Neural cell (in vitro differentiated cells): ENCODE results near the gene TMEM63B.

Experiments used
- CTCF ChIP-seq: fragments of 450-650 bp; IDR thresholded peaks from 2 replicates; pipeline ENCODE4 v1.5.1; 2014; ENCODE audit warnings: antibody characterized with exemption, mild to moderate bottlenecking, moderate library complexity; ENCODE audit not compliant: poor library complexity, severe bottlenecking
- EP300 ChIP-seq: fragments of 450-650 bp; conservative IDR thresholded peaks from 2 replicates; pipeline ENCODE4 v1.6.1; 2014; ENCODE audit warnings: antibody characterized with exemption, mild to moderate bottlenecking, moderate library complexity; ENCODE audit not compliant: poor library complexity, severe bottlenecking
- EZH2 ChIP-seq: fragments of 200-600, 300-800 bp; shearing (Covaris generic), sonication (generic); IDR thresholded peaks from 2 replicates; pipeline ENCODE4 v1.6.1; 2014; ENCODE audit warnings: antibody characterized with exemption, low read length, borderline replicate concordance, mild to moderate bottlenecking; ENCODE audit not compliant: insufficient read depth, poor library complexity, severe bottlenecking
- MXI1 ChIP-seq: fragments of 450-650 bp; conservative IDR thresholded peaks from 2 replicates; pipeline ENCODE4 v1.6.1; 2014; ENCODE audit warnings: antibody characterized with exemption, mild to moderate bottlenecking; ENCODE audit not compliant: poor library complexity, severe bottlenecking
- POLR2AphosphoS5 ChIP-seq: IDR thresholded peaks from 2 replicates; pipeline ENCODE4 v1.6.1; 2012
- RAD21 ChIP-seq: fragments of 450-650 bp; conservative IDR thresholded peaks from 2 replicates; pipeline ENCODE4 v1.6.1; 2014; ENCODE audit warnings: antibody characterized with exemption, mild to moderate bottlenecking, moderate library complexity
- REST ChIP-seq: IDR thresholded peaks from 2 replicates; pipeline ENCODE4 v1.6.1; 2012; ENCODE audit warnings: borderline replicate concordance
- SMC3 ChIP-seq: fragments of 450-650 bp; conservative IDR thresholded peaks from 2 replicates; pipeline ENCODE4 v1.6.1; 2014; ENCODE audit warnings: antibody characterized with exemption, mild to moderate bottlenecking, moderate library complexity; ENCODE audit not compliant: poor library complexity
- TAF1 ChIP-seq: IDR thresholded peaks from 2 replicates; pipeline ENCODE4 v1.6.1; 2012; ENCODE audit warnings: low read depth

- no peak for TF ChIP-seq TAF1
- no peak for TF ChIP-seq CTCF
- TF ChIP-seq RAD21 = no peak
- TF ChIP-seq EP300 = no peak
- TF ChIP-seq SMC3 = no peak
- TF ChIP-seq POLR2AphosphoS5 = no peak
- TF ChIP-seq MXI1 = no peak
- no peak for TF ChIP-seq EZH2
- no peak for TF ChIP-seq REST
Measured at GRCh38 chr6:44177691-44178423, 50.5 kb downstream of the TMEM63B start.
